Activated T-cell treated with anti-CD3 and anti-CD28 coated beads, Interleukin-2, amount 50 U/mL, for 48 hours (primary cell): ENCODE data around the gene MGMT.

ENCODE experiments used
- DNase-seq, 2 experiments: peaks; one replicate each; pipeline ENCODE4 v3.0.0-alpha.2; 2020

The MGMT gene

DNA sequence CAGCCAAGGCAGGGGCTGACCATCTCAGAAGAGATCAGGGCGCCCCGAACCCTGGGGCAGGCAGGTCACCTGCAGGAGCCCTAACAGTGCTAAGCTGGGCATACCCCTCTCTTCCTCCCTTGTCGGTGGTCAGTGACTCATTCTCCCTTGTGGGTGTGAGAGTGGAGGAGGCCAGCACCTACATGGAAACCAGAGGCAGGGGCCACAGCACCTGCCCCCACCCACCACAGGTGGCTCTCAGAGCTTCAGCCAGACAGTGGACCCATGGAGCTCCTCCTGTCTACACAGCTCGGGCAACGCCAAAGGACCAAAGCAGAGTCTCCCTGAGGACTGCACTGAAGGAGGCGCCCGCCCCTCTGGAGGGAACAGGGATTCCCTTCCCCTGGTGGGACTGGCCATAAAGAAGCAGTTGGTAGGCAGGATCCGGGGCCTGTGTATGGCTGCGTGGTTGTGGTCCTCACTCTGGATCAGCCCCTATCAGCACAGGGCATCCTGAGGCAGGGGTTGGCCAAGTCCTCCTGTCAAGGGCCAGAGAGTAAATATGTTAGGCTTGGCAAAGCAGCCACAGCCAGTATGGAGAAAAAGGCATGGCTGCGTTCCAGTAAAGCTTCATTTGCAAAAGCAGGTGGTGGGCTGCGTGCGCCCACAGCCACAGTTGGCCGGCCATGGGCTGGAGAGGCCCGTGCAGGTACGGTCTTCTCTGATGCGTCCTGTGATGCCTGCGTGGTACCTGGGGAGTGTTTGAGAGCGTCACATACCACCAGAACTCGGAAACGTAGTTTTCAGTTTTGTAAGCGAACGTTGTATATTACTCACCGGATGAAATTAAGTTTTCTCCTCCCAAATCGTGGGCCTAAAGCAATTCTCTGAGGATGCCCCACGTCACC, 298.9 kb downstream of the MGMT start:
- no peak for DNase-seq

DNA sequence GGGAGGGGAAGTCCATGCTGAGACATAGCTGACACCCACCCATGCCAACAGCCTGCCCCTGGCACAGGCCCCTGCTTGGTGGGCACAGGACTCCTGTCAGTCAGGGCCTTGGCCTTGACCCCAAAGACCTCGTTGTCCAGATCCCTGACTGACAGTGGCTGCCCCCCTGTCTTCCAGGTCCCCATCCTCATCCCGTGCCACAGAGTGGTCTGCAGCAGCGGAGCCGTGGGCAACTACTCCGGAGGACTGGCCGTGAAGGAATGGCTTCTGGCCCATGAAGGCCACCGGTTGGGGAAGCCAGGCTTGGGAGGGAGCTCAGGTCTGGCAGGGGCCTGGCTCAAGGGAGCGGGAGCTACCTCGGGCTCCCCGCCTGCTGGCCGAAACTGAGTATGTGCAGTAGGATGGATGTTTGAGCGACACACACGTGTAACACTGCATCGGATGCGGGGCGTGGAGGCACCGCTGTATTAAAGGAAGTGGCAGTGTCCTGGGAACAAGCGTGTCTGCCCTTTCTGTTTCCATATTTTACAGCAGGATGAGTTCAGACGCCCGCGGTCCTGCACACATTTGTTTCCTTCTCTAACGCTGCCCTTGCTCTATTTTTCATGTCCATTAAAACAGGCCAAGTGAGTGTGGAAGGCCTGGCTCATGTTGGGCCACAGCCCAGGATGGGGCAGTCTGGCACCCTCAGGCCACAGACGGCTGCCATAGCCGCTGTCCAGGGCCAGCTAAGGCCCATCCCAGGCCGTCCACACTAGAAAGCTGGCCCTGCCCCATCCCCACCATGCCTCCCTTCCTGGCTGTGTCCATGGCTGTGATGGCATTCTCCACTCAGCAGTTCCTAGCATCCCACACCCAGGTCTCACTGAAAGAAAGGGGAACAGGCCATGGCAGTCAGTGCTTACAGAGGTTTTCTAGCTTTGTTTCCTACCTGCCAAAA, 299.8 kb downstream of the MGMT start:
- DNase-seq = no peak

DNA sequence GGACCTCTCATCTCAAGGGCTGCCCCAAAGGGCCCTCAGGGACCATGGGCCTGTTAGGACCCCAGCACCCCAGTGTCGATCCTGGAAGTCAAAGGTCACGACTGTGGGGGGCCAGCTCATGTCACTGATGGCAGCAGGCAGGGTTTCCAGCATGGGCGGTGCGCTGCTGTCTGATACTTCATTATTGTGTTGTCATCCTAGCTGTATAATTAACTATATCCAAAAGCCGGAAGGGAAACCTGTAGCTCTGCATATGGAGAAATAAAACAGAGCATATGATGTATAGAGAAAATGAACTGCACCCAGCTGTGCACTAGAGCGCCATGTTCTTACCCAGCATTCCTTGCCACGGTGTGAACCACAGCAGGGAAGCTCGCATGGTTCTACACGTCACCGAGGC, 300.7 kb downstream of the MGMT start:
- no peak for DNase-seq

DNA sequence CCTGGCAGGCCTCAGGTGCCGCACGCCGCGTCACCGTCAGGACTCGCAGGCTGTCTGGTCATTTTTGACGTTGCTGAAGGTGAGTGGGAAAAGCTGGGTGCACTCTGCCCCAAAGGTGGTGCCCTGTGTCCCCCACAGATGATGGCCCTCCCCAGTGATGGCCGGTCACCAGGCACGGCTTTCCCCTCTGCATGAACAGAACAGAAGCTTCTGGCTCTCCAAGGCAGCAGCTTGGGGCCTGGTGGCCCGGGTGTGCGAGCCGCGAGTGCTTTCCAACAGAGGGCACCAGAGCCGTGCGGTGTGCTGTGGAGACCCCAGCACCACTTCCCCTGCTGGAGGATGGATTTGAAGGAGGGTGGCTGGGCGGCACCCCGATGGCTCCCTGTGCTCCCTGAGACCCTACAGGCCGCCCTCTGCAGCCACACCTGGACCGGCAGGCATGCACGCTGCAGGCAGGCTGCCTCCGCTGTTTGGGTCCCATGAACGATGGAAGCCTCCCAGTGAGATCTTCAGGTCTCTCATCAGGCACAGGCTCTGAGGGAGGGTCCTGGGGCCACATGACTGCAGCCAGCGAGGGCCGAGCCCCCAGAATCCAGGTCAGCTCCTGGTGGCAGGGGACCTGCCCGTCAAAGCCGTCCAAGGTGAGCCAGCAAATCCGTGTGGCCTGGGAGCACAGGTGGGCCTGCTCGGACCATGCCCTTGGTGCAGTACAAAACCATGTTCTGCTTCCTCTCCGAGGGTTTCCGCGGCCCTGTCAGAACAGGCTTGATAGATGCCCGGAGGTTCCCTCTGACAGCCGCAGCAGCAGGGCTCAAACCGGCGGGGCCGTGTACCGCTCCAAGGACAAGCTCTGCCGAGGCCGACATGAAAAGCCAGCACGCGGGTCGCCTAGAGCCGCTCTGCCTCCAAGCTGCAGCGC, 301.7 kb downstream of the MGMT start:
- DNase-seq = no peak

DNA sequence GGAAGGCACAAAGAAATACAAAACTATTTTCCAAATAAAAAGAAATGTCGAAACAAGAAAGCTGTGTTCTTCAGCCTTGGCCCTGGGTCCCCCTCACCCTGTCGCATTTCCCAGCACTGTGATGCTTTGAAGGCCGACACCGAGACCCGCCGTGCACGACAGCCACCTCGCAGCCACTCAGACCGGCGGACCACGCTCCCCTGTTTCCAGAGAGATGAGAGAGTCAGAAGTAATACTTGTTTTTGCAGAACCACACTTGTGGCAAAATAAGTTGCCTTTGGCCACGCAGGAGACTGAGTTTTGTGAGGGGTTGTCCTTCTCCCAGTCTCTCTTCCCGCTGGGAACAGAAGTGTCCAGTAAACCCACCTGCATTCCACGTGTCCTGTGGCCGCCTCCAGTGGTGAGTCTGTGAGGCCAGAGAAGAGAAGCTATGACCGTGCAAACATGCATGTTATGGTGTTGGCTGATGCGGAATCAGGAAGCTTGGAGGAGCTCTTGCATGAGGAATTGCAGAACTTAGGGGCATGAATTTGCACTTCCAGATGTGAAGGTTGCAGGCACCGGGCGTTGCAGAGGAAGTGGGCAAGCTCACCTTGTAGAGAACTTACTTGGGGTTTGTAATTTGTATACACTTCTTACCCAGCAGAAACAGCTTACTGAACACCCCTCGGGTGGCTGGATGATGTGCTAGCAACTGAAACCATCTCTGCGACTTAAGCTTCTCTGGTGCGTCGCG, 302.5 kb downstream of the MGMT start:
- no peak for DNase-seq

DNA sequence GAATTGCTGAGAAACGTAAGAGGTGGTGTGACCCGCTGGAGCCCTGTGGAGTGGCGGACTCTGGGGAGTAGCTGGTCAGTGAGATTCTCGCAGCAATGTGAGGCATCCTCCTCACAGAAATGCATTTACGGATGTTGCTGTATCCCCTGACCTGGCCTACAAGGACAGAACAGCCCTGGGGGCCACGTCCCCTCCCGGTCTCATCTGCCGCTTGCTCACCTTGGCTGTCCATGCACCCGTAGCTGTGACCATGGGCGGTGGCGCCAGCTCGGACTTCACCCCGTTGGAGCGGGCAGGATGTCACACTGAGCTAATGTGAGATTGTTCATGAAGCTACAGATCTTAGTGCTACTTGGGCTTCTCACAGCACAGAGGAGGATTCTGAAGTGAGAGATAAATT, 303.2 kb downstream of the MGMT start:
- DNase-seq = no peak

DNA sequence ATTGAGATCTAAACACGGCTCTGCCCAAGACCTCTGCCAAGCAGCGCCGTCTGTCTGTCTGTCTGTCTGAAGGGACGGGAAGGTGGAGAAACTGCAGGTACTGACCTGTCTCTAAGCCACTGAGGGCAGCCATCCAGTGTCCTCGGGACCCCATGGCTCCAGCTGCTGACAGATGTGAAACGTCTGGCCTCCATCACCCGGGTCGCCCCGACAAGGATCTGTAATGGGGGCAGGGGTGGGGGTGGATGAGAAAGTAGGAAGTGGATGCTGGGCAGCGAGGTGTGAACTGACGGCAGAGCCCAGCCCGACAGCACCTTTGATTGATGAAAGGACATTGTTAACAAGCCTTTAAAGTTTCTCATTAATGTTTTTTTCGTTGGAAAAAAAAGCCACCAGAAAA, 304.0 kb downstream of the MGMT start:
- DNase-seq = no peak

DNA sequence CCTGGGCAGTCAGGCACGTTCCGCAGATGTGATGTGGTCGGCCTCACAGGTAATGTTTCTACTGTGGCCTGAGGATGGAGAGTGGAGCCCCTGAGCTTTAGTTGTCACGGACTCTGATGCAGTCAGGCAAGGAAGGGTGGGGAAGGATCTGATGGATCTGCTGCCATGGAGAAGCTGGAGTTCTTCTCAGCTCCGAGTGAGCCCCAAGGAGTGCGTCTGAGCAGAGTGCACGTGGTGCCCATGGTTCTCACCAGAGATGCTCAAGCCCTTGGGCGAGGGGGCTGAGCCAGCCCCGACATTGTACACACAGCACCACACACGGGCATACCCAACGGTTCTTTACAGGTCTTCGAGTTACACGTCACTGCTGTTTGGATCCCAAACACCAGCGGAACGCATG, 304.5 kb downstream of the MGMT start:
- DNase-seq = no peak

DNA sequence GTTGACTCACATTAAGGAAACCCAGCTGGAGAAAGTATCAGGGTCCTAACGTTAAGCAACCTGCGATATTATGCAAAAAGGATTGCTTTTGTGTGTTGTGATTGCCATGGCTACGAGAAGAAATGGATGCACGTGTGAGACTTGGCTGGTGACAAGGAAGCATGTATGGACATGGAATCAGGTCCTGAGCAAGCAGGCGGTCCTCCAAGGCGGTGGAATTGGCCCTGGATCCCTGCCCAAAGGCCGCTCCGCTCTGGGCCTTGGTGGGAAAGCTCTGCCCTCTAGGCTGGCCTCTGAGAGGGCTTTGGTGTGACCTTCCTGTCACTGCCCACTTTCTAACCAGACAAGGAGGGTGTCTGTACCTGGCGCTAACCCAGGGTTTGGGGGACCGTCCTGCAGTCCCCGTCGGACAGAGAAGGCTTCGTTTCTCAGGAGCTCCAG, 305.0 kb downstream of the MGMT start:
- no peak for DNase-seq

DNA sequence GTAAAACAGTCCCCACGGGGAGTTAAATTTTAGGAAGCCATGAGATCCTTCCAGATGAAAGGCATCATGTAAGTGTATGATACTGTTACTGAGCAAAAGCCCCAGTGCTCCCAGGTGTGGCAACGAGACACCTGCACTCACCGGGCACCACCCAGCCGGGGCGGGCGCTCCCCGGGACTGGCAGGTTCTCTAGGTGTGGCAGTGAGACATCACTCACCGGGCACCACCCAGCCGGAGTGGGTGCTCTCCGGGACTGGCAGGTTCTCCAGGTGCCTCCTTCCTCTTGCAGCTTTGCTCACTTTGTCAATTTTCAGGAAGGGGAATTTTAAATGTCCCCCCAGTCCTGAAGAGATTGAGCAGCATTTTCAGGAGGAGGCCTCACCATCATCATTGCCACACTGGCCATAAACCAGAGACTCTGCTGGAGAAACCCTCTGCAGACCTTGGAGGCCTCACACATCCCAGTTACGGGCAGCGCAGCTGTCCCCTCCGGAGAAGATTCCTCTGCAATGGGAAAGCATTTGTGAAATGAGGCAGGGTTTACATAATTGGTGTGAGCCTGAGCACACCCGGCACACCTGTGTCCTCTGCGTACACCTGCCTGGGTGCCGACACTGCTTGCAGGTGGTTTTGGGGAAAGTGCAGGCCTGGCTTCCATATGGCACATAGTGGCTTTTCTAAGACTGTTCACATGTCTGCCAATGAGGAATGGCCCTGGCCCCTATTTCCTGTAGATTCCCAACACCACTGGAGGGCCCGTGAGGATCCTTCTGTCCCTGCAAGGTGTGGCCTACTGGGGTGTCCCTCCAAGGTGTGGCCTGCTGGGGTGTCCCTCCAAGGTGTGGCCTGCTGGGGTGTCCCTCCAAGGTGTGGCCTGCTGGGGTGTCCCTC, 305.7 kb downstream of the MGMT start:
- no peak for DNase-seq

DNA sequence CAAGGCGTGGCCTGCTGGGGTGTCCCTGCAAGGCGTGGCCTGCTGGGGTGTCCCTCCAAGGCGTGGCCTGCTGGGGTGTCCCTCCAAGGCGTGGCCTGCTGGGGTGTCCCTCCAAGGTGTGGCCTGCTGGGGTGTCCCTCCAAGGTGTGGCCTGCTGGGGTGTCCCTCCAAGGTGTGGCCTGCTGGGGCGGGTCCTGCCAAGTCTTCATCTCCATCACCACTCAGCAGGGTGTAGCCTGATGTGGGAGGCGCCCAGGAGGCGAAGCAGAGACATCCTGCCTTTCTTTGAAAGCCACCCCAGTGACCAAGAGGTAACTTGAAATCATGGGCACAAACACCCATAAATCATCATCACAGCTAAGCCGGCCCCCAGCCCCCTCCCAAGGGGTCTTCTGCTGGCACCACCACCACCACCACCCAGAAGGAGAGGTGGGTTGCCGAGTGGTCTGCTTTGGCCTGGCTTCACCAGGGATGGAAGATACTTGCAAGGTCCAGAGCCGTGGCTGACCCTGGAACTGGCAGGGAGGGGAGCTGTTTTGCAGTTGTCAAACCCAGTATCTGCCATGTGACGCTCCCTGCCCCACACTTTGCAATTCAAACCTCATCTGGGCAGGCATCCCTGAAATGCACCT, 306.4 kb downstream of the MGMT start:
- DNase-seq = no peak

DNA sequence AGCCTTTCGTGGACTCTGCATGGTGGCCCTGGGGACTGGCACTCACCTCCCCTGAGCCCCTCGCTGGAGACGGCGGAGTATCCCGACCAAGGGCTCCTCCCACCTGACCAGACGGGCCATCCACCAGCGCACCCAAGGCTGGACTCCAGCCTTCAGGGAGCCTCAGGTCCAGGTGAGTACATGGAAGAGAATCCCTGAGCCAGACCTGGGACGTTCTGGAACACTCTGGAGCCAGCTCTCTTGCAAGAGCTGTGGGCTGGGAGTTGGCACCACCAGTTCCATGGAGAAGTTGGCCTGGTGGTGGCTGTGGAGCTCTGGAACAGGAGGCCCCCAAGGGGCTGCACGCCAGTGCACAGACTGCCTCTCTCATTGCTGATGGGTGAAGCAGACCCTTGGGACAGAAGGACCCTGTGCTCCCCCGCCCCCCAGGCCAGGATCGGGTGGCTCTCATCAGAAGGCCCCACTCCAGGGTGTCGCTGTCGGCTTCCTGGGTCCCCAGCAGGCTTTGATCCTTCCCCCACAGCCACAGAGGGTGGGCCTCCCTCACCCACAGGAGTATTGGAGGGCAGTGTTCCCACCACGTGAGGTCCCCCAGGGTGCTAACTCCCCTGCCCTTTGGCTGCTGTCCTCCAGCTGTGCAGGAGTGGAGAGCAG, 307.2 kb downstream of the MGMT start:
- DNase-seq = no peak

DNA sequence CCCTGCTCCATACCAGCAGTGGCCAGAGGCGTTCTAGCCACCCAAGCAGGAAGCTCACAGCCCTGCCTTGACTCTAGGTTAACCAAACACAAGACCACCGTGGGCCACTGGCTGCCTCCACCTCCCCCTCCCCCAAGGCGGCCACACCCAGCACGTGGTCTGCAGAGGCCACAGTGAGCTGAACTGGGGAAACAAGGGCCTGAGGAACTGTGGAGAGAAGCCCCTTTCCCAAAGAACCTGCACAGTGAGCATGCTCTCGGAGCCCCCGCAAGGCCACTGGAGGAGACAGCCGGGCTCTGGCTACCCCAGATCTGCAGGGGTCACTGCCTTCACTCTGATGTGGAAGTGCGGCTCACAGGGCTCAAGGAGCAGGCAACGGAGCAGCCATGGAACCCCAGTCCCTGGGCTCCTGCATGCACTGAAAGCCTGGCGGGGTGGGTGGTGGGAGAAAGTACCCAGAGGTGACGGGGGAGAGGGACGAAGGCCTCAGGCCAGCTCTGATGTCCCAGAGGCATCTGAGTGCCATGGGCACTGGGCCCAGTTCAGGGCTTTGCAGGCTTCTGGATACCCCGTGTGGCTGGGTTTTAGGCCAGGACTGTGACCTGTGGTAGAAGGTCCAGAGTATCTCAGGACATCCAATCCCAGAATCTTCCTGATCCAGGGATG, 307.8 kb downstream of the MGMT start:
- DNase-seq = no peak

DNA sequence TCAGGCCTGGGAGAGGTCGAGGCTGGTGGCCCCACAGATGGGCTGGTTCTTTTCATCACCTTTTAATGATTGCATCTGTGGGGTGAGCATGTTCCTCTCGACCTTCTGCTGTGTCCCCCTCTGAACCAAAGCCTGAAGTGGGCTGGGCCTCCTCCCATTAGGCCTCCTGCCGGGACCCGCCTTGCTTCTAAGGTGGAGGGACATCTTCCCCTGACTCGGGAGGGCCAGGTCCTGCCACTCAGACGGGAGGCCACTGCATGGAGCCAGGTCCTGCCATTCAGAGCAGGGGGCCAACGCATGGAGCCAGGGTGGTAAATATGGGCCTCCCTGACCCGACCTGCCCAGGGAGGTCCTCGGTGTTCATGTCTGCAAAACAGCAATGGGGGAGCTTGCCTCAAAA, 308.6 kb downstream of the MGMT start:
- DNase-seq = no peak

DNA sequence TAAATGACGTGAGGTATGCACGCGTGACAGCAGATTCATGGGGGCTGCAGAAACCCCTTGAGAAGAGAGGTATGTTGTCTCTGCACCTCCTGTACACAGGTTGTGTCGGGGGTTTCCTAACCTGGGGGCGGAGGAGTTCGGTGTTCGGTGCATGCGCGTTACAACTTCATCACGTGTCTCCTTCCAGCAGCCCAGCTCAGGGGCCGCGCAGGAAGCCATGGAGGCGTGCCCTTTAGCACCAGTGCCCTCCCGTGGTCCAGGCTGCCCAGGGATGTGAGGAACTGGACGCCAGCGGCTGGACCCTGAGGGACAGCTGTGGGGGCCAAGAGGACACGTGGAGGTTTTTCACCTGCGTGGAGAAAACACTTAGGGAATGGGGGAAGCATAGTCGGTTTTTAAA, 310.6 kb downstream of the MGMT start:
- DNase-seq = no peak

DNA sequence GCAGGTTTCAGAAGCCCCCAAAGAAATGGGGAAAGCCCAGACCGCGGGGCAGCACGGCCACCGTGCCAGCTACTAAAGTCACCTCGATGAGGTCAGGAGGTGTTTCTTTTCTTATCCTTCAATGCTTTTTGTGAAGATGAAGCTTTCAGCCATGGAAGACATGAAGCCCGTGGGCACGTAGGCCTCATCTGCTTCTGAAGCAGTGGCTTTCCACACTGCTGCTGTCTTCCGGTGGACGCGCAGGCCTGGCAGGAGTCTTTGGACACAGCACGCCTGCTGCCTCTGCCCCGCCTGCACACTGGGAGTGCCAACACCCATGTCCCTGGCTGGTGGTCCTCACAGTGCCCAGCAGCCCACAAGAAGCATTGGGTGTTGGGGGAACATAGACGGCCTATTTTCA, 311.5 kb downstream of the MGMT start:
- DNase-seq = no peak

DNA sequence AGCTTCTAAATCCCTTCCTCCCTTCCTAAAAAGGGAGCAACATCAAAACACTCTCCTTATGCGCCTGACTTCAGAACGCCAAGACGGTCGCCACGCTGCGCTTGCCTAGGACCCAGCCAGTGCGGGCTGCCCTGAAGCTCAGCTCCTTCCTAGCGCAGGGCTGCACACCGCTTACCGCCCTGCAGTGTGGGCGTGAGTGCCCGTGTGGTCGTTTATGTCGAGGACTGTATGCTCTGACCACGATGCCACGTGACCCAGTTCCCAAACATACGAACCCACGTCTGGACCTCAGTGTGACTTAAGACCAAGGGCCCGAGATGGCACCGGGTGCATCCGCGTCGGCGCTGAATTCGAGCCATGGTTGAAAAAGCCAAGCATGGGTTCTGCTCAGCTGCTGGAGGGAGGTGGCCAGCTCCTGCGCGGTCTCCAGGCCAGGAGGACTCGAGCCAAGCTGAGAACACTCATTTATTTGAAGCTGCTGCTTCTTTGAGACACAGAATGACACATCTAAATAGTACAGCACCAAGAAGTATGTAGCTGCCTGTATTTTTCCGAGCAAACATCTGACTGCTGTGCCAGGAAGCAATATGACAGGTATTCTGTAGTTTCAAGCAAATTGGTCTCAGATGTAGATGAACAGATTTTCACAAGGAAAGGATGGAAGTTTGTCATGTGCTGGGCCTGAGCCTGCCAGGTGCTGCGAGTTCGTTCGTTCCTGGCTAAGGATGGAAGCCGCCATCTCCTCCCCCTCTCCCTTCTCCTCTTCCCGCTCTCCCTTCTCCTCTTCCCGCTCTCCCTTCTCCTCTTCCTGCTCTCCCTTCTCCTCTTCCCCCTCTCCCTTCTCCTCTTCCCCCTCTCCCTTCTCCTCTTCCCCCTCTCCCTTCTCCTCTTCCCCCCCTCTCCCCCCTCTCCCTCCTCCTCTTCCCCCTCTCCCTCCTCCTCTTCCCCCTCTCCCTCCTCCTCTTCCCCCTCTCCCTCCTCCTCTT, 312.4 kb downstream of the MGMT start:
- DNase-seq = no peak

DNA sequence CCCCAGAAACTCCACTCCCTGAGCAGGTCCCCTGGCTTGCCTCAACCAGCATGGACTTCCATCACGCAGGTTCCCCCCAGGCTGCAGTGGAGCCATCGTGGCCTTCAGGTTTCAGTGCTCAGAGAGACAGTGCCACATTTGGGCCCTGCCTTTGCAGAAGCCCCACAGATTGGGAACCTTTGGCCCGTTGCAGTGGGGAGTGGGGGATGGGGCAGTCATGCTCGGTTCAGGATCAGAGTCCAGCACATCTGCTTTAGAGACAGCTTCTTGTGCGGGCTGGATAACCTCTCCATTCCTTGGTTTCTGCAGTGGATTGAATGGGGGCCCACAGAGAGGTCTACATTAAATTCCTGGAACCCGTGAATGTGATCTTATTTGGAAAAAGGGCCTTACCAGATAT, 313.2 kb downstream of the MGMT start:
- DNase-seq = no peak
